Ramos (cell line): ENCODE results near the gene CBX5.
"Not testable (repeated sequence)": the region's sequence is repeated elsewhere in the genome, so short reads cannot be mapped to it uniquely, and the experiment has no call there.

ENCODE experiments used
- in situ Hi-C: fragments of 300-500 bp; cut with MboI; formaldehyde crosslinking; loops from one replicate; pipeline ENCODE4 v1.14.3; 2022; ENCODE audit warnings: low sequenced_read_pairs; ENCODE audit not compliant: unreplicated experiment

CBX5 gene

DNA sequence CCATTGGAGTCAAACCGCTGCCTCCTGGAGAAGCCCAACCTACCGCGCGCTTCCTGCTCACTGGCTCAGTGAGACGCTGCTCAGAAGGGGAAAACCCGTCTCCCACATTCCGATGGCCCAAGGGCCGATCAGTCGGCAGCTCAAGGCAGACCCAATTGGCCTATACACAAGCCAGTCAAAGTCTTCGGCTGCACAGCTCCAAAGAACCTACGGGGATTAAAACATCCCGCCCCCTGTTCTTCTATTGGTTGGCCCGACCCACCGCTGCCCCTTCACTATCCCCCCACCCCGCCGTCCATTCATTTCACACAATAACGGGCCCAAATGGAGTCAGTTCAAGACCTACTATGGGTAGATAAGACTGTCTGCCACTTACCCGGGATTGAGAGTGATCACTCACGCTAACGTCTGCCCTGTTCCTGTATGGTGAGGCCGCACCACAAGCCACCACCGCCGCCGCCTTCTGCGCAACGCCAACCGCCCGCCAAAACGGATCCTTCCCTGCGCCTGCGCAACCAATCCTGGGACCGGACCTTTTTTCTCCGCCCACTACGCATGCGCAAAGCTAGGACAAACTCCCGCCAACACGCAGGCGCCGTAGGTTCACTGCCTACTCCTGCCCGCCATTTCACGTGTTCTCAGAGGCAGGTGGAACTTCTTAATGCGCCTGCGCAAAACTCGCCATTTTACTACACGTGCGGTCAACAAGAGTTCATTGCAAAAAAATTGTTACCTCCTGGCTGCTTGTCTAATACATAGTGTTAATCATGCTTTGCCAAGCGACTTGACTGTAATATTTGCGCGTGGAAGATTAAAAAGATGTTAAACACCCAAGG lies at the start of gene CBX5:
CBX5 (minus strand) TSS at position 491 of the 836 bp plus-strand sequence. CDS start 22,472 bp downstream, outside the sequence.
- in situ Hi-C loops, result no loop called here

DNA sequence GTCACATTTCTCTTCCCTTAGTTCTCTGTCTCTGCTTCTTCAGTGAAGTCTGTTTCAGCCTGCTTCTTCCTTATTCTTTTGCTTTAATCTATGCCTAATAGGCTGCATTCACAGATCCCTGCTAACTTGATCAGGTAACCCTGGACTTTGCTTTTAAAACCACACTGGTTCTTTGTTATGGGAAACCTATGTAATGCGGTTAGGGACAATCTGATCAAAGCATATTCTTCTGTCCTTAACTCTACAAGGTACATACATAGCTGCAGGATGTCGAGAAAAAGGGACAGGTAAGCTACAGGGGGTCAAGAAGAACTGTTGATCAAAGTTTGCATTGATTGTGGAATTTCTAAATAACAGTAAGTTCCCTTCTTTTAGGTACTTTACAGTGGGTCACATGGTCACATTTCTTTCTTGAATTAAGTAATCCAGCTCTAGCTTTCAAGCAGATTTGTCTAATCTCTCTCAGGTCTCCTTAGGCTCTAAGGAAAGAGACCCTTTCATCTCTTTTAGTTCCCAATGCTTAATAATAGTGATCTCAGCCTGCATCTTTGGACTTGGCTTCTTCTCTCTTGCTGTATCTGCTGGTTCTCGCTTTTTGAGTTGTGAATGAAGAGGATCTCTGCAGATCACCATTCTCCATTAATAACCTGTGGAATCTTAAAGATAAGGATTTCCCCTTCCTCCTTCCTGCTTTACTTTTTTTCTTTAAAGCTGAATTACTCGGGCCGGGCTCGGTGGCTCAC lies 48.8 kb upstream of the CBX5 start:
- in situ Hi-C loops, result no loop called here

DNA sequence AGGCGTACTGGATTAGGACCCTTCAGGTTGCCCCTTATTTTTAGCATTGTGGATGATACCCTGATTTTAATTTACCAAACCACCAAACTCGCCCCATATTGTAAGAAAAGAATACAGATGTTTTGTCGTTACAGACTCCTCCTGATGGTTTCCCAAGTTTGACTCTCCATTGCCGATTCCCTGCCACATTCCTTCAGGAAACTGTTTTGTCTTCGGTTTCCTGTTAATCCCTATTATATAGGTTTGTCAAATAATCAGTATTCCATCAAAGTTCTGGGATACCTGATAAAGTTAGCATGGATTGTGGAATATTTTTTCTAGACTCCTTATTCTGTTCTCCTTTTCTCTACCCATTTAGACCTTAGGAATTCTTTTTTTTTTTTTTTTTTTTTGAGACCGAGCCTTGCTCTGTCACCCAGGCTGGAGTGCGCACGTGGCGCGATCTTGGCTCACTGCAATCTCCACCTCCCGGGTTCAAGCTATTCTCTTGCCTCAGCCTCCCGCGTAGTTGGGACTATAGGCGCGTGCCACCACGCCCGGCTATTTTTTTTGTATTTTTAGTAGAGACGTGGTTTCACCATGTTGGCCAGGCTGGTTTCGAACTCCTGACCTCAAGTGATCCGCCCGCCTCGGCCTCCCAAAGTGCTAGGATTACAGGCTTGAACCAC lies 45.7 kb upstream of the CBX5 start:
- in situ Hi-C loops, result not testable (repeated sequence)

DNA sequence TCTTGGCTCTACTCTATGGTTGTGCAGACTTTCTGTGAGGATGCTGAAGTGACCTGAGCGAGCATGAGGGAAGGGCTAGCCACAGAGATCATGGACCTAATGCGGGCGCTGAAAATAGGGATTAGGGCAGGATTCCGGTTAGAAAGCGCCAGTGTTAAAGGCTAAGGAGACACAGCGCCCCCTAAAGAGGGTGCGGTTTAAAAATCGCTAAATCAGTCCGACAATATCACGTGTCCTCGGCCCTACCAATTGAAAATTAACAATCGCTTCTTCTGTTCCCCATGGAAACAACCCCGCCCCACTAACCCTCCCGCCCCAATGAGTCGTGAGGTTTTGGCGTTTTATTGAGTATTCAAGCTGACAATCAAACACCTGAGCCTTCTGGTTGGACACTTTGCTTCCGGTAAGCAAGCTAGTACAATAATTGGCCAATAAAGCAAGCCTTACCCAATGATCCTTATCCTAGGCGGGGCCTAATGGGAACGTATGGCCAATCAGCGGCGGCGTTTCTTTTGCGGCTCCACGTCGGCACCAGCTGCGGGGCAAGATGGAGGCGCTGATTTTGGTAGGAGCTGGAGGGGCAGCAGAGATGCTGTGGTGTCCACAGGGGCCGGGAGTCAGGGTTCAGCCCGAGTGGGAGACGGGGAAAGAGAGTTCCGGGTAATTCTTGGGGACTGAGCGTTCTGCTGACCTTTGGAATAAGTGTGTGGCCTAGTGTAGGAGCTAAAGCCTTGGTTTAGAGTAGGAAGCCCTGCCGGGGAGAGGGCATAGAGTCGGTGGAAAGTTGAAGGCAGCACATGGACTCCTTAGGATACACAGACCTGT lies 44.9 kb upstream of the CBX5 start, which contains the start of gene COPZ1:
COPZ1 (plus strand) TSS at position 515 of the 825 bp plus-strand sequence; CDS start at position 548, 33 bp downstream.
- in situ Hi-C loops, result no loop called here

DNA sequence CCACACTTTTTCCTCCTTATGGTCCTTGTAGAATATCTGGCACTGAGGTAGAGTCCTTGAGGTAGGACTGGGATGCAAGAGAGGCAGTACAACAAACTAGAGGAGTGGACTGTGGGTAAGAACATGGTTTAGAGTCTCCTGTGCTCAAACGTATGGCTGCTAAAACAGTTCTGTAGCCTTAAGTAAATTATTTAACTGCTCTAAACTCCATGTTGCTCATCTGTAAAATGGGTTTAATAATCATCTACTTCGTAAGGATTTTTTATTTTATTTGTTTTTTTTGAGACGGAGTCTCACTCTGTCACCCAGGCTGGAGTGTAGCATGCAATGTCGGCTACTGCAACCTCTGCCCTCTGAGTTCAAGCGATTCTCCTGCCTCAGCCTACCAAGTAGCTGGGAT lies 41.4 kb upstream of the CBX5 start:
- in situ Hi-C loops, result no loop called here

DNA sequence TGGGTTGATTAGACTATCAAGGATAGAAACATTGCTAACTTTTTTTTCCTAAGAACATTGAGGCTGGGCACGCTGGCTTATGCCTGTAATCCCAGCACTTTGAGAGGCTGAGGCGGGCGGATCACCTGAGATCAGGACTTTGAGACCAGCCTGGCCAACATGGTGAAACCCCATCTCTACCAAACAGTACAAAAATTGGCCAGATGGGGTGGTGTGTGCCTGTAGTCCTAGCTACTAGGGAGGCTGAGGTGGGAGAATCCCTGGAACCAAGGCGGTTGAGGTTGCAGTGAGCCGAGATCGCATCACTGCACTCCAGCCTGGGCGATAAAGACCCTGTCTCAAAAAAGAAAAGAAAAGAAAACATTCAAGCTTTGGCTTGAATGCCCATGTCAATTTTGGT lies 32.4 kb upstream of the CBX5 start:
- in situ Hi-C loops, result not testable (repeated sequence)

DNA sequence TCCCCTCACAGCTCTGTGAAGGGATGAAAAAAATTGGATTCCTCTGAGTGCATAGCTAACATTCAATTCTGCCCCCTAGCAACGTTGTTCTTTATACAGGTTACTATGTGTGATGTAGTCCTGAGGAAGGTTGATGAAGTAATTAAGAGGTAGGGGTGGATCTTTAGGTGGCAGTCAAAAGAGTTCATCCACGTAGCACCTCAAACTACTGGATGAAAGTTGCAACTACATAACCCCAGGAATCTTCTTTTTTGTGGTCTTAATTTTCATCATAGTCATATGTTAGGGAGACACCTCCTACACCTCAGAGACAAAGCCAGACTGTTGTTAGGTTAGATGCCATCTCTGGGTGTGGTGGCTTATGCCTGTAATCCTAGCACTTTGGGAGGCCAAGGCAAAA lies 31.1 kb upstream of the CBX5 start:
- in situ Hi-C loops, result no loop called here

DNA sequence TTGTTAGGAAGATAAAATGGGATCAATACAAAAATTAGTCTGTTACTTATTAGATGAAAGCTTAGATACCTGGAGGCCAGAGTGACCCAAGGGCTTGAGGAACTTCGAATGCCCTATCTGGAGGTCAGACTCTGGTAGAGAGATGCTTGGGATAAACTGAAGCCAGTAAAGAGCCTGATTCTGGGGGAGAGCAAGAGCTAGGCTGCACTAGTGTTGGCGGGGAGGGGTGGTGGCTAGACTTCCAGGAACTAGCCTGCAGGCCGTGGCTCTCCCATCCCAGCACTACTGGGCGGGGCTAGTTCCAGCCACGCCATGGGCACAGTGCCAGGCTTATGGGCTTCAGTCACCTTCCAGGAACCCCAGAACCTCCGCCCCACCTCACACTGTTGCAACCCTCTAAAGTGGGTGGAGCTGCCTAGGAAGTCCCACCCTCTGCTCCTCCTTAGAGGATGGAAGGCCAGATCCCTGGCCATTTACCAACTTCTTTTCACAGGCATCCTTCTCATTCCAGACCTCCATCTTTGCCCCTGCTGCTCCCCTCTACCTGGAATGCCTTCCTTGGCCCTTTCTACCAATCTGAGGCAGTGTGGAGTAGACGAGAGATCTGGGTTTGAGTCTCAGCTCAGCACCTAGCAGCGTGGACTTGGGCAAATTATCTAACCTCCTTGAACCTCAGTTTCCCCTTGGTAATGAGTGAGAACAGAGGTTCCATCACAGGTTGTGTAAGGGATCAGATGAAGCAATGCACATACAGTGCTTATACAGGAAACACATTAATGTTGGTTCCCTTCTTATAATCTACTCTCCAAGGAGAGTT lies 27.2 kb upstream of the CBX5 start:
- in situ Hi-C loops, result no loop called here

DNA sequence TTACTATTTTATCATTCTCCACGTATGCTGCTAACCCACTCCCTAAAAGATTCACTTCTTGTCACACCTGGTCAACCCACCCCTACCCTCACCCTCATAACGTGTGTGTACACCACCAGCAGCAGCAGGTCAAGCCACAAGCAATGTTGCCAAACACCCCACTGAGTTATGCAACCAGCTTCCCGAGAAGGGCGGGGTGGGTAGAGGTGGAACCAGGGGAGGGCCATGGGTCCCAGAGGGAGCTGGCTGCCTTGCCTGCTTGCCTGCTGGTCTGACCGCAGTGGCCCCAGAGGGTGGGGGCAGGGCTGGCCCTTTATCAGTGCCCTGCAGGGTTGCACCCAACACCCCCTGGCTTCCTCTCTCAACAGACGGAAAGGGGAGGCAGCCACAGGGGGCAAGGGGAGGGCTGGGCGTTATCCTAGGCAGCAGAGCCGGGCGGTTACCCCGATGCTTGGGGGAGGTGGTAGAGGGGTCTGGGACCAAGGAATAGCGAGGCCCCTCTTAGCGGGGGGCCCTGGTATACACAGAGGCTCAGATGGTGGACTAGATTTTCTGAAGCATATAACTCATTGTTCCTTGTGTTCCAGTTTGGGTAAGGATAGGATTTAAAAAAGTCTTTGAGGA lies 24.4 kb upstream of the CBX5 start:
- in situ Hi-C loops, result no loop called here

DNA sequence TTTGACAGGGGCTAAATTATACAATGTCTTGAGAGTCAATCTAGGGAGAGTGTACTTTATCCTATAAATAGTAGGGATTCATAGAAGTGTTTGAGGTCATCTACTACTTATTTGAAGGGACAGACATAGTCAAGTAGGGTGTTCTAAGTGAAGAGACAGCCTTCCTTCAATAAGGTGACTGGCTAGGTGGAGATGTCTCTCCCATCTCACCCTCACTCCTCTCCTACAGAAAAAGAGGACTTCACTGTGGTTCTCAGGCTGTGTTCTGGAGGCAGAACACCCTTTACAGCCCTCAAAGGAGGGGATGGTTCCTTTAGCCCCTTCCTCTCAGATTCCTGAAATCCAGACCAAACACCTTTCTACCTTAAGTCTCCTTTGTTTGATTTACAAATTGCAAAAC lies 23.7 kb upstream of the CBX5 start:
- in situ Hi-C loops, result no loop called here

DNA sequence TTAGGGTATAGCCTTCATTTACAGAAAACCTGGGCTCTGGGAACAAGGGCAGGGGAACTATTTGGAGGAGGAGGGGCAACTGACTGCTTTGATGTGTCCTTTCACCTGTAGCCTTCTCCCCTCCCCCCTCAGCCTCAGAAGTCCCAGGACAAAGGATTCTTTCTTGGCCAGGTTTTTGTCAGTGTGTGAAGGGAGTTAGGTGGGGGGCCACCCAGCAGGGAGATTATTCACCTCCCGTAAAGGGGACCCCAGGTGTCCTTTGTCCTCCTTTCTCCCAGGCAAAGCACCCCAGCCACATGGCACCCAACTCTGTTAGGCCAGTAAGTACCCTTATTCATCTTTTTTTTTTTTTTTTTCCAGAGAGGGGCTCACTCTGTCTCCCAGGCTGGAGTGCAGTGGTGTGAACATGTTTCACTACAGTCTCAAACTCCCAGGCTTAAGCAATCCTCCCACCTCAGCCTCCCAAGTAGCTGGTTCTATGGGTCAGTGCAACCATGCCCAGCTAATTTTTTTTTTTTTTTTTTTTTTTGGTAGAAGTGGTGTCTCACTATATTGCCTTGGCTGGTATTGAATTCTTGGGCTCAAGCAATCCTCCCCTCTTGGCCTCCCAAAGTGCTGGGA lies 21.6 kb upstream of the CBX5 start:
- in situ Hi-C loops, result no loop called here

DNA sequence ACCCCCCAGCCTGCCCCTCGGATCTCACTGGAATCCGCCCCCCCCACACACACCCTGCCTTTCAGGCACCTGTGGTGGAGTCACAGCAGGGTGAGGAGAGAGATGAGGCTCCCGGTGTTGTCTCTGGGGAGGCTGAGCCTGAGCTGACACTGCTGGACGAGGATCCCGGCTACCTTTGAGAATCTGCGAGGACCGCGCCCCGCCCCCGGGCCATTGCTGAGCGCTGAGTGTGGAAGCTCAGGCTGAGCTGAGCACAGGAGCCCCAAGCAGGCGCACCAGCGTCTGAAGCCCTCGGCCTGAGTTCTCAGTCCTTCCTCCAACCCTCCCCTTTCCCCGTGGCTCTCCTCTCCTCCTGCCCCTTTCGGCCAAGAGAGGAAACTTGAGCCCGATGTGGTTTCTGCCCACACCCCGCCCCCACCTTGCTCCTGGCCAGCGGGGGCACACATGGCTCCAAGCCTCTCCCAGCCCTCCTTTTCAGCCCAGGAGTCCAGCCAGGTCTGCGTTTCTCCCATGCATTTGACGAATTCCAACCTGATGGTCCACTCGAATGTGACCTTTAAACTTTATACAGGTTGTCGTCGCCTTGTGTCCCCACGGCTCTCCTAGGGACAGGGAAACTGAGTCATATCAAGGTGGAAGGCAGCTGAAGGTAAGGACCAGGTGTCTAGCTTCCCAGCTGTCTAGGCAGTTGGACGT lies 21.0 kb upstream of the CBX5 start, which contains the start of gene NFE2:
NFE2 (minus strand) TSS at position 284 of the 696 bp plus-strand sequence. CDS start 5,767 bp downstream, outside the sequence.
- in situ Hi-C loops, result no loop called here

DNA sequence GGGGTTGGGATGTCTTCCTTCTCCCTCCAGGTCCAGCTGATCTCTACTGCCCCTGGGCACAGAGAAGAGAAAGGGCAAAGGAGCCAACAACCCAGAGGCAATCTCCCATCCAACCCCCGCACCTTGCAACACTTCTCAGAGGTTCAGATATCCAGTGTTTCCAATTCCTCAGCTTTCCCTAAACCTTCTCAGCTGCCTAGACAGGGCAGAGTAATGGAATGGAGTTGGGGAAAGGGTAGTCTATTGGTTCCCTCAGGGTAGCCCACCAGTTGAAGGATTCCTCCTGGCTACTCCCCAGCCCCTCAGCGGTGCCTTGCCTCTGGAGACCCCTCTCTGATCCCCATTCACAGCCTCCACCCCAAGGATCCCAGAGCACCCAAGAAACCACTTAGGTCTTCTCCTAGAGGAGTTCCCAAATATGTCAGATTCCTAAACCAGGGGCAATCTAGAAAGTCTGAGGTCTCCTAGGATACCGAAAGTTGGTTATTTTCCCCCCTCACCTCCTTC lies 20.4 kb upstream of the CBX5 start:
- in situ Hi-C loops, result no loop called here

DNA sequence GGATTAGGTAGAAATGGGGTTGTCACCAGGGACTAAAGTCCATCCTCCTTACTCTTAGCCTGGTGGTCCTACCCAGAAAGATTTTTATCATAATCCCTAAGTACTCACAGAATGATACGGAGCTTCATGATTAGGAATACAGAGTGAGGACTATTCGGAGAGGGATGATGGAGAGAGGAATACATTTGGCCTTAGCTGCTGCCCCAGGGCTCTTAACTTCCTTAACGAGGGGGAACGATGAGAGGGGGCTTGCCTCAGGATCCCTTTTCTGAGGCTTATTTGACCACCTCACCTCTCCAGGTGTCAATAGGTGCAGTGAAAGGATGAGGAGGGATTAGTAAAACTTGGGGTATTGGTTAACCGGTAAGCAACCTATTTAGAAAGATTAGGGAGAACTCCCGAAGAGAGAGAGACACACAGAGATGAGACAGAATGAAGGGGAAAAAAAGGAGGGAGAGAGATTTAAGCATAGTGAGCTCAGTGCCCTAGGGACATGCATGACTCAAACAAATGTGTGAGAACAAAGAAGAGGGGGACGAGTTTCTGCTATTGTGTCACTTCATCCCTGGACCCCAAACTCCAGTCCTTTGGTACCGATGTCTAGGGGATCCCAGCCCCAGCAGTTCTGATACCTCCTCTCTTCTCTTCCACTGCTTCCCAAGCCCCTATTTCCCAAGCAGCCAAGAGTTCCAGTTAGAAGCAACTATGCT lies 19.7 kb upstream of the CBX5 start:
- in situ Hi-C loops, result loop anchor here (5.0 kb wide), 1 partner anchor 63 kb away; the partner anchor contains the start of gene GPR84

DNA sequence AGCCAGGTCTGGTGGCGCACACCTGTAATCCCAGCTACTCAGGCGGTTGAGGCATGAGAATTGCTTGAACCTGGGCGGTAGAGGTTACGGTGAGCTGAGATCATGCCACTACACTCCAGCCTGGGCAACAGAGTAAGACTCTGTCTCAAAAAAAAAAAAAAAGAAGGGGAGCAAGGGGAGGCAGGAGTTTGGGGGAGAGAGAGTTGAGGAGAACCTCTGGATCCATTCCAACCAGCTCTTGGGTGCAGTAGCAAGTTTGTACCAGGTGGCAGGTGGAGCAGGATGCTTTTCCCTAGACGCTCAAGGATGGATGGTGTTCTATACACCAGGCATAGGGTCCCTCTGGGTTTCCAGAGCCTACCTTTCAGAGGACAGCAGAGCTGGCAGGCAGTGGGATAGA lies 19.0 kb upstream of the CBX5 start:
- in situ Hi-C loops, result loop anchor here (5.0 kb wide), 1 partner anchor 63 kb away; the partner anchor contains the start of gene GPR84

DNA sequence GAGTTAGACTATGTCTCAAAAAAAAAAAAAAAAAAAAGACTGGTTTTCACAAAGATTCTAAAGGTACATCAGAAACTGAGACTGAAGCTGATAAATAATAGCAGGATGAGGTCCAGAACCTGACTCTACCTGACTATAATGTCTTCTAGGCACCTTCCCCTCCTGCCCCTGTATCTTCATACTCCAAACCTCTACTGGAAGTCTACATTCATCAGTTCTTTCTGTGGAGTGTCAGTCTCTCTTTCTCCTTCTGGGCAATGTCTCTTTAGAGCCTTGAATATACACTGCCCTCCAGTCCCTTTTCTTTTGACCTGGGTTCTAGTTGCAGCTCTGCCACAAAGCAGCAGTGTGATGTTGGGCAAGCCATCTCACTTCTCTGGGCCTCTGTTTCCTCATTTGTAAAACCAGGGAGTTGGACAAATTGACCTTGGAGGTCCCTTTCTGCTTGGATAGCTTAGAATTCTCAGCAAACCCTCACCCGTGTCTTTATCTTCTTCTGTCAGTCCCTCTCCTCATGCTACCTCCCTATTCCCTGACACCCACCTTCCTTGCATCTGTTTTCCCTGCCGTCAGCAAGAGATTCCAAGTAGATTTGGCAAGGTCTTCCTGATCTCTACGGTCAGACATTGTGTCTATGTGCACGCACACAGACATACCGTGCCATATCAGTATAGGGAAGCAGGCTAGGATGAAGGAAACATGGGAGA lies 16.6 kb upstream of the CBX5 start:
- in situ Hi-C loops, result loop anchor here (5.0 kb wide), 1 partner anchor 66 kb away; the partner anchor contains the start of gene GPR84
